A172 (cell line): ENCODE results near the gene PTGES3L. TPM values are rescaled to one million over a fixed set of nuclear protein-coding genes. Genes with fewer than 3 reads are reported as not detected.

Experiments
- DNase-seq: peaks from one replicate; pipeline ENCODE4 v3.0.0-alpha.2; 2015; ENCODE audit warnings: low spot score
- total RNA-seq: library from RNA; depleted of rRNA; stranded (reverse); fragments of >200 nt; shearing (Covaris generic); gene quantifications from 2 replicates; pipeline ENCODE4 v1.2.3, GENCODE V29; 2014; rRNA removed

PTGES3L gene
- total RNA-seq, result 0.41 and 0.43 TPM in 2 replicates

DNA sequence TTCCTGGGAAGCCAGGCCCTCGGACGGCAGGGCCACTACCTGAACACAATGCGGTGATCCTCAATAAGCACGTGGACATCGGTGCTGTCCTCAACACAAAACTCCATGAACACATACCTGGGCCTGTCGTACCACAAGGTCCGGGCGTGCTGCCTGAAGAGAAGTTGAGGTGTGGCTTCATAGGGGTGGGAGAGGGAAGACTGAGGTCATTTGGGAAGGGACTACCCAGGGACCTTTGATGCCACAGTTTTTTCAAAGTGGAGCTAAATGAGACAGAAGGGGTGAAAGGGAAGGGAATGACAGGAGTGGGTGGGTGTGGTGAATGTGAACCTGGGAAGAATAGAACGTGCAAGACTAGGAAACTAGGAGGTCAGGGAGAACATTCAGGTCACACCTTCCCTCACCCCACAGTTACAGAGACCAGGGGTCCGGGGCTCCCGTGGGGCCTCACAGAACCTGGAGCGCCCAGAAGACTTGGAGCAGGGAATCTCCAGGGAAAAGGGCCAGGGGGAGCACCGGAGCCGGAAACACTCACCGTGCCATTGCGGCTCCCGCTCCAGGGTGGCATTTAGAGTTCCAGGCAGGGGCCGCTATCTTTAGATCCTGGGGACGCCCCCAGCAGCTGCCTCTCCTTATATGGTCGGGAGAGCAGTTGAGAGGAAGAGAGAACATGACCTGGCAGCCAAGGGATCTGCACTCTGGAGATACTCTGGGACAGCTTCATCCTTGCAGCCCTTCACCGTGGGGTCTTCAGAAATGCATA is at the start of gene PTGES3L:
TSS of gene PTGES3L (minus strand) at position 570 of the 763 bp plus-strand sequence. CDS start at position 543, 27 bp downstream.
- peak; percentile 66 for DNase-seq

DNA sequence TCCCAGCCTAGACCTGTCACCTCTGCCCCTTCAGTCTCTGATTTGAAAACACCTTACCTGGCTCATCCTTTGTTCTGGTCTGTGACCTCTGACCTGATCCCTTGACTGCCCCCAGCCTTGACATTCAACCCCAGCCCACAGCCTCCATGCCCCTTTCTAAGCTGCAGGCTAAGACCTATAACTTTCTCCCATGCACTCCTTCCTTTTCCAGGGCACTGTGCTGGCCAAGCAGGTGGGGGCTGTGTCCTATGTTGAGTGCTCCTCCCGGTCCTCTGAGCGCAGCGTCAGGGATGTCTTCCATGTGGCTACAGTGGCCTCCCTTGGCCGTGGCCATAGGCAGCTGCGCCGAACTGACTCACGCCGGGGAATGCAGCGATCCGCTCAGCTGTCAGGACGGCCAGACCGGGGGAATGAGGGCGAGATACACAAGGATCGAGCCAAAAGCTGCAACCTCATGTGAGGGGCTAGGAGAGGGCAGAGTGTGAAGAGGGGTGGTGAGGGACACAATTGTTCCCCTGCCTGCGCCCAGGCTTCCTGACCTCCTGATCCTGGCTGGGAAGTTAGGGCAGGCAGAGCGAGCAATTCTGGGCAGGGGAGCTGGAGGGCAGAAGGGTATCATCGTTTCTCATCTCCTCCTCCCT is 48.5 kb upstream of the PTGES3L start:
- DNase-seq, result no peak

DNA sequence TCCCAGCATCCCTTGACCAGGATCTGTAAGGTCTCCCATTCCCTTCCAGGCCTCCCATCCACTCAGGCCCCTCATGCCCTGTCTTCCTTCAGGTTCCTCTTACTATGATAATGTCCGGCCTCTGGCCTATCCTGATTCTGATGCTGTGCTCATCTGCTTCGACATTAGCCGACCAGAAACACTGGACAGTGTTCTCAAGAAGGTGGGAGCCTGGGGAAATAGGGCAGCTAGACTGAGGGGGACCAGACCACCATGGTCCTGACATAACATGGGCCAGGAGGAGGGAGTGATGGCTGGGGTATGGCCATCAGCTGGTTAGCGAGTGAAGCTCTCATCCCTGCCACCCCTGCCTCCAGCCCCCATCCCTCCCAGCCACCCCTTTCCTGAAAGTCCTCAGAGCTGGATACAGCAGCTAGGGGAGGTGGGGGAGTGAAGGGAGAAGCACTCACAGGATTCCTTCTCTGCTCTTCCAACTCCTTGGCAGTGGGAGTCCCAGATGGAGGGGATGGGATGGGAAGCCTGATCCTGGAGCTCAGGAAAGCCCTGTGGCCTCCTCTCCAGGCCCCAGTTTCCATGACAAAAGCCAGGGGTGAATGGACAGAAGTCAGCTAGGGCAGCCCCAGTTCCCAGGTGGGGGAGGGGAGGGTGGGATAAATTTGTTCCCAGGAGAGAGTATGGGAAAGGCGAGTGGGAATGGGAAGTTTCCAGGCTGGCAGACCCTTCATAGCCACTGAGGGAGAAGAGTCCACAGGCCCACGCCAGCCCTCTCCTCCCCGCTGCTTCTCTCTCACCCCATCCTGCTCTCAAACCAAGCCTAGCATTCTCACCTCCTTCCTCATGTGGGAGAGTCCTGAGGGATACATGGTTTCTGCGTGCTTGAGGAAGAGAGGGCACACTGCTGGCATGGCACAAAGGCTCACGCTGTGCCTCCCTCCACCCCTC is 47.5 kb upstream of the PTGES3L start:
- DNase-seq, result no peak

DNA sequence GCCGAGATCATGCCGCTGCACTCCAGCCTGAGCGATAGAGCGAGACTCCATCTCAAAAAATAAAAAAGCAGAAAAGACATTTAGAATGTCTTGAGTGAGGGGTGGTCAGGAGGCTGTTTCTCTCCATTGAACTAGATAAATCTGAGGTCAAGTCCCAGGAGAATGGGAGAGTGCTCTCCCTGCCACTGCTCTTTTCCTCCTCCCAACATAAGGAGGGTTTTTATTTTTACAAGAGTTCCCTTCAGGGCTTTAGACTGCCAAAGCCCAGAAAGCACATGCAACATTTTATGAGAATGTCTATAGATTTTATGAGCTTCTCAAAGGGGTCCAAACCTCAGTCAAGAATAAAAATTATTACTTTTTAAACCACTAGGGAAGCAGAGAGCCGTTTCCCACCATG is 46.7 kb upstream of the PTGES3L start:
- no peak for DNase-seq

DNA sequence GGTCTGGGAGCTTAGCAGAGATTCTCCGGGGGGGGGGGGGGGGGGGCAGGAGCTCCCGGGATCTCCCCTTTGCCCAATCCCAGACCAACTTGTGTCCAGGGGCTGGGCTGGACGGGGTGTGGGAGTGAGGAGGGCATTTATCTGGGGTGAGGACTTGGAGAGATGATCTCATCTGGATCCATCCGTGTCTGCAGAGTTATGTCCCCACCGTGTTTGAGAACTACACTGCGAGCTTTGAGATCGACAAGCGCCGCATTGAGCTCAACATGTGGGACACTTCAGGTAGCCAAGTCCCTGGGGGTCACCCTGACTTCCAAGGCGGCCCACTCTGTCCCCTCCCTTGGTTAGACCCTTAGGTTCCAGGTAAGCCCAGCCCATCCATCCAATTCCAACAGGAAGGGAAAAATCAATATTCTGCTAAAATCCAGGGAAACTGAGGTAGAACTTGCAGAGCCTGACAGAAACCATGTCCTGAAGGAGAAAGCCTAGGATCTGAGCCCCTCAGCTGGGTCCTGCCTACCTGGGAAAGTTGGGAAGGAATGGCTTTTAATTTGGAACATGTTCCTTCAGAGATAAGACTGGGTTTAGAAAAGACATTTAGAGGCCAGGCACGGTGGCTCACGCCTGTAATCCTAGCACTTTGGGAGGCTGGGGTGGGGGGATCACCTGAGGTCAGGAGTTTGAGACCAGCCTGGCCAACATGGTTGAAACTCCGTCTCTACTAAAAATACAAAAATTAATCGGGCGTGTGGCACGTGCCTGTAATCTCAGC is 46.1 kb upstream of the PTGES3L start:
- DNase-seq, result no peak

DNA sequence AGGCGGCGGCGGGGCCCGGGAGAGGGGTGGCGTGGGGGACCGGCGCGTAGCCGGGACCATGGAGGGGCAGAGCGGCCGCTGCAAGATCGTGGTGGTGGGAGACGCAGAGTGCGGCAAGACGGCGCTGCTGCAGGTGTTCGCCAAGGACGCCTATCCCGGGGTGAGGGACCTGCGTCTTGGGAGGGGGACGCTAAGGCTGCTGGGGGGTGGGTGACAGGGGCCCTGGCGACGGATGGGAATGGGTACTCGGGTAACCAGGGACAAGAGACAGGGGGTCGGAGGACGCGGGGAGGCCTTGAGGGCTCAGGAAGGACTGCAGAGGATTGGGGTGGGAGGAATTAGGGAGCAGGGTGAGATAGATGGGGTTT is 45.4 kb upstream of the PTGES3L start:
- DNase-seq, result no peak

DNA sequence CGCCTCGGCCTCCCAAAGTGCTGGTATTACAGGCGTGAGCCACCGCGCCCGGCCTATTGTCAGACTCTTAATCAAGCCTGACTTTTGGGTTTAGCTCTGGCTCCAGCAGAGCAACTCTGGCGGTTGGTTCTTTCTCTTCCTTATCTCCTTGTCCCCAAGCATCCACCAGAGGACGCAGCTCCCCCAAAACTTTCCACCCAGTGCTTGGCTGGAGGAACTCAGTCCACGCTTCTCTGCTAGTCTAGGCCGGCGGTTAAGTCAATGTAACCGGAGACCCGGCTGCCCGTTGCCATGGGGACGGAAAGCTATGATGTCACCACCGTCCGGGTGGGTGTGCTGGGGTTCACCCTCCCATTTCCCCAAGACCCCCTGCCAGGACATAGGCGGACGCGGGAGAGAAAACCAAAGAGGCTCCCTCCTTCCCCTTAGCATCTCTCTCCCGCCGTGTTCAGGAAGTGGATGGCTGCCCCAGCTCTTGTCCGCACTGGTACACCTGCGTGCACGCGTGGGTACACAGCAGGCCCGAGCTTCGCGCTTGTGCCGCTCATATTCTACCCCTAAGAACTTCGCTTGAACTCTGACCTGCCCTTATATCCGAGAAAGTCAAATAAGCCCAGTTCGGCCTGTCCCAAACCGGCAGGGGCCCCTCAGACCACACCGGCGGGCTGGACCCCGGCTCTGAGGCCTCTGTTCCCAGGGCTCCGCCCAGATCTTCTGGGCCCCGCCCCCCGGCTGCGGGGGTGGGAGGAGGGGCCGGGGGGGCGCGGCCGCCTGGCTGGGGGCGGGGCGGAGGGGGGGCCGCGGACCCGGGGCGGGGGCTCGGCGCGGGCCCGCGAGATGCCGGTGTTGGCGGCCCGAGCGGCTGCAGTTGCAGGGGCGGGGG is 44.8 kb upstream of the PTGES3L start, which contains the start of gene RND2:
TSS of gene RND2 (plus strand) at position 825 of the 883 bp plus-strand sequence. CDS start 117 bp downstream, outside the sequence.
- peak; percentile 59 for DNase-seq

DNA sequence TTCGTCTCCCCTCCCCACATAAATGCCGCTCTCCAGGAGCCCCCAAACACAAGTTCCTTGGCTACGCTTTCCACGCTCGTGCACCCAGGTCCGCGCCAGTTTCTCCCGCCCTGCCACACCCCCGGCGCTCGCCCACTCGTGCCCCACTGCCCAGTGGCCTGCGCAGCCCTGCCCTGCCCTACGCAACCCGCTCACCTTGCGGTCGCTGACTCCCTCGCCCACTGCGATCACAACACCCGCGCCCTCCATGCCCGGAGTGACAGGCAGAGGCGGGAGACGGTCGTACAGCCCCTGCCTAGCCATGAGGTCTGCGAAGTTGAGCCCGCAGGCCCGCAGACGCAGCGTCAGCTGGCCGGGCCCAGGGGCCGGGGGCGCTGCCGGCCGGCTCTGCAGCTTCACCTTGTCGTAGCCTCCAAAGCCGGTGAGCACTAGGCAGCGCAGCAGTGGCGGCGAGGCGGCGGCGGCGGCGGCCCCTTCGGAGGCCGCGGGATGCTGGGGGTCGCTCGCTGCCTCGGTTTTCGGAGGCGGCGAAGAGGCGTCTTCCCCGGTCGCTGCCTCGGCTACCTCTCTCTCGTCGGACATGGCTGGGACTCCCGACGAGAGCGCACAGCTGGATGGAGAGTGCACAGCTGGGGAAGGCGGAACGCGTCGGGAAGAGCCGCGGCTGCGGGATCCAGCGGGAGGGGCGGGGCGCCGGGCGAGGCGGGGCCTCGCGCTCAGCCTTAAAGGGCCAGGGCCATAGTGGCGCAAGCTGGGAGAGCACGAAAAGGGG is 42.0 kb upstream of the PTGES3L start, which contains the start of gene VAT1:
TSS of gene VAT1 (minus strand) at position 645 of the 772 bp plus-strand sequence. CDS start at position 582, 63 bp downstream.
- peak; percentile 67 for DNase-seq

DNA sequence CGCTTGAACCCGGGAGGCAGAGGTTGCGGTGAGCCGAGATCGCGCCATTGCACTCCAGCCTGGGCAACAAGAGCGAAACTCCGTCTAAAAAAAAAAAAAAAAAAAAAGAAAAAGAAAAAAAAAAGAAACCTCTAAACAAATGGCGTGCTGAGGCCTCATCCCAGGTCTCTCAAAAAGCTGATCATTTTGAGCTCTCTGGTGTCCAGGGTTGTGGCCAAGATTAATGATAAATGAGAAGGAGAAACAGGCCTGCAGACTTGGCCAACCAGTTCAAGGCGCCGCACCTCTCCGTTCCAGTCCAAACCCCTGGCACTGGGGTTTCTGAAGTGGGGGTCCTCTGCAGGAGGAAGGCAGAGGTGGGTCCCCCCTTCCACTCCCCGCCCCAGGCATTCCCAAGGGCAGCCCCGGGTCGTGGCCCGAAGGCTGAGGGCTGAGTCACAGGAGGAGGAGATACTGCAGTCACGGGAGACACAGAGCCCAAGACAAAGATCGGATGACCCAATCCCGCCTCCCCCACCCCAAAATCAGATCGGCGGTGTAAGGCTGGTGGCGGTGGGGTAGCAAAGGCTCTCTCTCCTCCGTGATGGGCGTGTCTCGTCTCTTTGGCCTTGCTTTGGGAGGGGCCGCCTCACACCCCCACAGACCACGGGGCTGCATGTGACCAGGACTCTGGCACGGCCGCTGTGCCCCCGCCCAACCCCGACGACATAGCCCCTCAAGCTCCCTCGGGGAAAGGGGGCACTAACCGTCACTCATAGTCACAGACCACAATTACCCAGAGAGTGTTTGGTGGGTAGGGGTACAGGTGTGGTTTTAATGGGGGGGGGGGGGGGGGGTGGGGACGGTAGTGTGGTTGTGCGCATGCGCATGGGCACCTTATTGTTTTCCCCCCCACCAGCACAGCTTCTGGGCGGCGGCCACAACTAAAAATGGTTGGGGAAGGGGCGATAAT is 41.2 kb upstream of the PTGES3L start:
- DNase-seq, result peak; percentile 92

DNA sequence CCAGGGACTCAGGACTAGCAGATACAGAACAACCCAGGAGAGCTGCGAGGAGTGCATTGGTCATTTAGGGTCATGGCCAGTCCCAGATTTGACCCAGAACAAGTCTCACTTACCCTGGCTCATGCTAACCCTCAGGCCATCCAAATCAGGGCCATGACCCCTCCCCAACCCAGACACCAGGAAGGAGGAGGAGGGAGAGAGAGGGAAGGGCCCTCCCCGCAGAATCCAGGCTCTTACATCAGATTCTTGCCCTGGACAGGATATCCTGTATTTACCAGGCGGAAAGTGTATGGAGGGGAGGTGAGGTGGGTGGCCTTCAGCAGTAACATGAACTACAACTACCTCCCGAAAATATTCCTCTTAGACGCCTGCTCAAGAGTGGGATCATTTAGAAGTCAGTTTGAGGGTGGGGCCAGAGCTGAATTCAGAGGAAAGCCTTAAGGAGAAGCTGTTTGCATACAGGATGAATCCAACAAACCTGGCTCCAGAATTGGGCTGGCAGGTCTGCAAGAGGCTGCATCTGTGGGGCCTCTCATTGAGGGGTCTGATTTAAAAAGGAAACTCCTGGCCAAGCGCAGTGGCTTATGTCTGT is 40.2 kb upstream of the PTGES3L start:
- DNase-seq, result no peak

DNA sequence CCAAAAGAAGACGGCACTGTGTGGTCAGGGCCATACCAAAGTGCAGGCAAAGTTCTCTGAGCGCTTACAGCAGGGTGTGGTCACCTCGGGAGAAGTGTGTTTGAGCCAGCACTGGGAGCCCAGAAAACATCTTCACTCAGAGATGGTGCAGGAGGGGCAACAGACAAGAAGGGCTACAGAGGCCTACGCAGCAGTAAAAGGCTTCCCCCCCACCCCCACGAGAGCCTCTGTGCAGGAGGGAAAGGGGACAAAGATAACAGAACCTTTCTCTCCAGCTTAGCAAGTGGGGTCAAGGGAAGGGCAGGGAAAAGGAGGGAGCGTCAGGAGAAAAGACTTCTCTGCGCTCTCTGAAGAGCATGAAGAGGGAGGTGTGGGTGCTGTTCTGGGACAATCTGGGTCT is 39.5 kb upstream of the PTGES3L start:
- no peak for DNase-seq

DNA sequence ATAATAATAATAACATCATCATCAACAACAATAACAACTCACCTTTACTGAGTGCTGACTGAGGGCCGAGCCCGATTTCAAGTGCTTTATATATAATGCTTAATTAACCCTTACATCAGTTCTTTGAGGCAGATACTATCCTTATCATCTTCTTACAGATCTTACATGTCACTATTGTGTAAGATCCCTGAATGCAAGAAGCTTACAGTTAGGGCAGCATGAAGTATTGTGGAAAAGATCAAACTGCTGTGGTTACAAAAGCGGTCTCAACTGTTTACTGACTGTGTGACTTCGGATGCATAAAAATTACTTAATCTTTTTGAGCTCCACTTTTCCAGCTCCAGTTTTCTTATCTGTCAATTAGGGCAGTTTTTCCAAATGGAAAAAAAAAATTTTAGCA is 39.1 kb upstream of the PTGES3L start:
- DNase-seq, result no peak

DNA sequence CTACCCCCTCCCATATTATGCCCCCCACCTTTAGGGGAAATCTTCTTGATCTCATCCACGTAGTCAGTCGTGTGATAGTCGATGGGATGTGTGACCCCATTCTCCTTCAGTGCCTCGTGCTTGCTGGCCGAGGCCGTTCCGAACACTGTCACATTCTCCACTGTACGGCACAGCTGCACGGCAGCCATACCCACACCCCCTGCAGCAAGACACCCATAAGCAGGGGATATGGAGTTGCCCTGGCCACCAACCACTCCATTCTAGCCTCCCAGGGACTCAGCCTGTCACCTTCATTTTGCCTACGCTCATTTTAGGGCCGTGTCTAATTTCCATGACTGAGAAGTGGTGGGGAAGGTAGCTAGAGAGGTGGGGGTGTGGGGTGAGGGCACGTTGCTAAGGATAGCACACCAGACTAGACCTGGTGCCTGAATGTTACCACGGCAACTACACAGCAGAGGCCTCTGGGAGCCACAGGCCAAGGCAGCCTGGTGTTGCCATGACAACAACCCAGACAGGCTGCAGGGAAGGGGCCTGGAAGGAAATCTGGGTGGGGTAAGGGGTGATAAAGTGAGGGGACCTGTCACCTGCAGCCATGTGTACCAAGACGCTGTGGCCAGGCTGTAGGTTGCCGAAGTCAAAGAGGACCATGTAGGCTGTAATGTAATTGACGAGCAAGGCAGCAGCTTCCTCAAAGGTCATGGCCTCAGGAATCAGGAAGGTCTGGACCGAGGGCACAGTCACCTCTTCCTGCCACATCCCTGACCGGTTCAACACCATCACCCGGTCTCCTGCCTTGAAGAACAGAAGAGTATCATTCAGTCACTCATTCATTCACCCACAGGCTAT is 38.4 kb upstream of the PTGES3L start:
- DNase-seq, result no peak

DNA sequence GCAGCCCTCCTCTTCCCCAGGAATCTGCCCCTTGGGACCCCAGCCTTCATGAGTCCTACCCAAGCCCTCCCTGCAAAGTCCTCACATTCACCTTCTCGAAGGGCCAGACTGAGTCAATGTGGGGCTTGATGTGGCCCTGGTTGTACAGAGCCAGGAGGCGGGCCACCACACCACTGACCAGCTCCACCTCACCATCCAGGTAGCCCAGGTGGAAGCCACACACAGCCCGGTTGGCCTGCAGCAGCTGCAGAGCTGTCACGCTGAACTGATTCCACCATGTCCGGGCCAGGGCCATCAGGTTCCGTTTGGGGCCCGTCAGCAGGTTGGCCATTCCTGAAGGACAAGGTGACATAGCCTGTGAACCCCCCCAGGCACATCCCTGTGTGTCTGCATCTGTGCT is 36.3 kb upstream of the PTGES3L start:
- DNase-seq, result no peak

DNA sequence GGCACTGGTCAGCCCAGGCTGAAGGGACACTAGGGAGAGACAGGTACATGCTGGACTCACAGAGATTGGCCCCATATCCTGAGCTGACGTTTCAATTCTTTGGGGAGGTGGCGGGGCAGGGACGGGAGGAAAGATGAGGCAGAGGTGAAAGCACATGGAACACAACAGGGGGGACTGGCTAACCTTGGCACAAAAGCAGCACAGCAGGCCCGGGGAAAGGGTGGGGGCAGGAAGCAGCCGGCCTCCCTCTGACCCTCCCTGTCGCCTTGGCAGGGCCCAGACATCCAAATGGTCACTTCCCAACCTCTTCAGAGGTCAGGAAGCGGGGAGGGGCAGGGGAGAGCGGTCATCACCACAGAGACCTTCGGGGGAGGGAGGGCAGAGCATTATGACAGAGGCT is 35.7 kb upstream of the PTGES3L start:
- peak; percentile 48 for DNase-seq

DNA sequence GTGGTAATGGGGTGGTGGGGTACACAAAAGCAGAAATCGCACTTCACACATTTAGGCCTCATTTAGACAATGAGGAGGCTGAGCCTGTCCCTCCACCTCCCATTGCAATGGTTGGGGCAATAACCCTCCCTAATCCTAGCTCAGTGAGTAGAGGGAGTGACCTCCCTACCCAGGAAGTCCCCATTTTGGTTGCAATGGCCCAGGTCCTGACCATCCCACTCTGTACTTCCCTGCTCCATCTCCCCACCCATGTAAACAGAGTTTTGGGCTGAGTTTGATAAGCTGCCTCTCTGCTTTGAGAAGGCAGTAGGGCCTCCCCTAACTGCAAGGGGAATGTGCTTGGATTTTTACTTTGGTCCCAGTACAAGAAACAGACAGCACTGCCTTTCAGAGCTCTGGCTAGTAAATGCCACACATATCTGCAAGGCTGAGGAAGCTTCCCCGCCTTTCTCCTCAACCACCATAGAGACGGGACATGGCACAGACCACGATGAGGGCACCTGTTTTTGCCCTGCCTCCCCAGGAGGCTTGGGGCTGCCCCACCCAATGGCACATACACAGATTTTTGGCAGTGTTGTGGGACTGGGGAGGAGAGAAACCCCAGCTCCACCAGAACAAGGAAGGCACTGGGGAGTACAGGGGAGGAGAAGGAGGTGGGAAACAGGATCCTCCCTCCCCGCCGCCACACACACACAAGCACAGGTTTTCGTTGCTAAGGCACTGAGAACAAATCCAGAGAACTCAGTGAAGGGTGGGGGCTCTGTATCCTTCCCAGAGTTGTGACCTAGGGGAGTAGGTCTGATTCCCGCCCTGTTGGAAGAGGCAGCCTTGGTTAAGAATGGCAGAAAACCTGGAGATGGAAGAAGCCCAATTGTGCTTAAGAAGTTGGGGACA is 35.0 kb upstream of the PTGES3L start:
- no peak for DNase-seq
